ENCODE measurements around the gene ICAM2.

DNA sequence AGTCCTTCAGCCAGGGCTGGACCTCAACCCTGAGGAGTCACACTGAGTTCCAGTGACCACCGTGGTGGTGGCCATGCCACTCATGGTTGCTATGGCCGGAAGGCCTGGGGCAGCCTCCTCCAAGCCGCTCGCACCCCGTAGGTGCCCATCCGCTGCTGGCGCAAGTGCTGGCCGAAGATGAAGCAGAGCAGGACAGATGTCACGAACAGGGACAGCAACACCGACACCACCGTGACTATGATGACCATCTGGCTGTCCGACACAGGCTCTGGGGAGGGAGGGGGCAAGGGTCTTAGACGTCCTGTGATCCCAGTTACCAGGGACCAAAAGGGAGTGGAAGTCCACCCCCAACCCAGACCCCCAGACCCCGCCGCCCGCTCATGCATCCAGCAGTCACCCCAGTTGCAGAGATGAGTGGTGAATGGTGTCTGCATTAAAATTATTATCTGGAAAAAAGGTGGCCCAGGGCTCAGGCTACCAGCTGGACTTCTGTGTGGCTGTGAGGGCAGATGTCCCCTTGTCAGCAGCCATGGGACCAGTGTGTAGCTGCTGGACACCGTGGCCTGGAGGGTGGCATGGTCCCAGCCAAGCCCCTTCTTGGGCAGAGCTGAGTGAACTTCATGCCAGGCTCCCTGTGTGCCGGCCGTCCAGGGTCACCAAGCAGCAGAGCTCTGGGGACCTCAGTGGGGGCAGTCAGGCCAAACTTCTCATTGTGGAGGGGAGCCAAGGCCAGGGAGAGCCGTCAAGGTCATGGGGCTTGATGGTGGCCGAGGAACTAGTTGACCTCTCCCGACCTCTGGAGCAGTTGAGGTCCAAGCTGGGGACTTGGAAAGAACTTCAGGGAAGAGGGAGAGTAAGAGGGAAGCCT, 17.5 kb downstream of the ICAM2 start:
- TF ChIP-seq TAF1 (IDR thresholded peaks at IDR 0.05; ENCODE audit: borderline replicate concordance, low read depth, low read length) (no peak), POLR2AphosphoS5 (IDR thresholded peaks at IDR 0.05; ENCODE audit: low read depth, low read length) (no peak), MXI1 (IDR thresholded peaks at IDR 0.05; ENCODE audit: low read depth, low read length) (no peak), EZH2phosphoT487 (IDR thresholded peaks at IDR 0.05; ENCODE audit: borderline replicate concordance, low read depth) (no peak), FOXM1 (IDR thresholded peaks at IDR 0.05; ENCODE audit: low read depth) (no peak)
- TF ChIP-seq, protein P1, sequence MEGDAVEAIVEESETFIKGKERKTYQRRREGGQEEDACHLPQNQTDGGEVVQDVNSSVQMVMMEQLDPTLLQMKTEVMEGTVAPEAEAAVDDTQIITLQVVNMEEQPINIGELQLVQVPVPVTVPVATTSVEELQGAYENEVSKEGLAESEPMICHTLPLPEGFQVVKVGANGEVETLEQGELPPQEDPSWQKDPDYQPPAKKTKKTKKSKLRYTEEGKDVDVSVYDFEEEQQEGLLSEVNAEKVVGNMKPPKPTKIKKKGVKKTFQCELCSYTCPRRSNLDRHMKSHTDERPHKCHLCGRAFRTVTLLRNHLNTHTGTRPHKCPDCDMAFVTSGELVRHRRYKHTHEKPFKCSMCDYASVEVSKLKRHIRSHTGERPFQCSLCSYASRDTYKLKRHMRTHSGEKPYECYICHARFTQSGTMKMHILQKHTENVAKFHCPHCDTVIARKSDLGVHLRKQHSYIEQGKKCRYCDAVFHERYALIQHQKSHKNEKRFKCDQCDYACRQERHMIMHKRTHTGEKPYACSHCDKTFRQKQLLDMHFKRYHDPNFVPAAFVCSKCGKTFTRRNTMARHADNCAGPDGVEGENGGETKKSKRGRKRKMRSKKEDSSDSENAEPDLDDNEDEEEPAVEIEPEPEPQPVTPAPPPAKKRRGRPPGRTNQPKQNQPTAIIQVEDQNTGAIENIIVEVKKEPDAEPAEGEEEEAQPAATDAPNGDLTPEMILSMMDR (IDR thresholded peaks at IDR 0.05) = no peak
- TF ChIP-seq, protein P2, sequence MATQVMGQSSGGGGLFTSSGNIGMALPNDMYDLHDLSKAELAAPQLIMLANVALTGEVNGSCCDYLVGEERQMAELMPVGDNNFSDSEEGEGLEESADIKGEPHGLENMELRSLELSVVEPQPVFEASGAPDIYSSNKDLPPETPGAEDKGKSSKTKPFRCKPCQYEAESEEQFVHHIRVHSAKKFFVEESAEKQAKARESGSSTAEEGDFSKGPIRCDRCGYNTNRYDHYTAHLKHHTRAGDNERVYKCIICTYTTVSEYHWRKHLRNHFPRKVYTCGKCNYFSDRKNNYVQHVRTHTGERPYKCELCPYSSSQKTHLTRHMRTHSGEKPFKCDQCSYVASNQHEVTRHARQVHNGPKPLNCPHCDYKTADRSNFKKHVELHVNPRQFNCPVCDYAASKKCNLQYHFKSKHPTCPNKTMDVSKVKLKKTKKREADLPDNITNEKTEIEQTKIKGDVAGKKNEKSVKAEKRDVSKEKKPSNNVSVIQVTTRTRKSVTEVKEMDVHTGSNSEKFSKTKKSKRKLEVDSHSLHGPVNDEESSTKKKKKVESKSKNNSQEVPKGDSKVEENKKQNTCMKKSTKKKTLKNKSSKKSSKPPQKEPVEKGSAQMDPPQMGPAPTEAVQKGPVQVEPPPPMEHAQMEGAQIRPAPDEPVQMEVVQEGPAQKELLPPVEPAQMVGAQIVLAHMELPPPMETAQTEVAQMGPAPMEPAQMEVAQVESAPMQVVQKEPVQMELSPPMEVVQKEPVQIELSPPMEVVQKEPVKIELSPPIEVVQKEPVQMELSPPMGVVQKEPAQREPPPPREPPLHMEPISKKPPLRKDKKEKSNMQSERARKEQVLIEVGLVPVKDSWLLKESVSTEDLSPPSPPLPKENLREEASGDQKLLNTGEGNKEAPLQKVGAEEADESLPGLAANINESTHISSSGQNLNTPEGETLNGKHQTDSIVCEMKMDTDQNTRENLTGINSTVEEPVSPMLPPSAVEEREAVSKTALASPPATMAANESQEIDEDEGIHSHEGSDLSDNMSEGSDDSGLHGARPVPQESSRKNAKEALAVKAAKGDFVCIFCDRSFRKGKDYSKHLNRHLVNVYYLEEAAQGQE (IDR thresholded peaks at IDR 0.05; ENCODE audit: low read depth, low read length) = no peak
- TF ChIP-seq, protein P3, sequence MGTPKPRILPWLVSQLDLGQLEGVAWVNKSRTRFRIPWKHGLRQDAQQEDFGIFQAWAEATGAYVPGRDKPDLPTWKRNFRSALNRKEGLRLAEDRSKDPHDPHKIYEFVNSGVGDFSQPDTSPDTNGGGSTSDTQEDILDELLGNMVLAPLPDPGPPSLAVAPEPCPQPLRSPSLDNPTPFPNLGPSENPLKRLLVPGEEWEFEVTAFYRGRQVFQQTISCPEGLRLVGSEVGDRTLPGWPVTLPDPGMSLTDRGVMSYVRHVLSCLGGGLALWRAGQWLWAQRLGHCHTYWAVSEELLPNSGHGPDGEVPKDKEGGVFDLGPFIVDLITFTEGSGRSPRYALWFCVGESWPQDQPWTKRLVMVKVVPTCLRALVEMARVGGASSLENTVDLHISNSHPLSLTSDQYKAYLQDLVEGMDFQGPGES (IDR thresholded peaks at IDR 0.05; ENCODE audit: low read depth, low read length) = no peak
- TF ChIP-seq, protein P4, sequence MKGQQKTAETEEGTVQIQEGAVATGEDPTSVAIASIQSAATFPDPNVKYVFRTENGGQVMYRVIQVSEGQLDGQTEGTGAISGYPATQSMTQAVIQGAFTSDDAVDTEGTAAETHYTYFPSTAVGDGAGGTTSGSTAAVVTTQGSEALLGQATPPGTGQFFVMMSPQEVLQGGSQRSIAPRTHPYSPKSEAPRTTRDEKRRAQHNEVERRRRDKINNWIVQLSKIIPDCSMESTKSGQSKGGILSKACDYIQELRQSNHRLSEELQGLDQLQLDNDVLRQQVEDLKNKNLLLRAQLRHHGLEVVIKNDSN (IDR thresholded peaks at IDR 0.05; ENCODE audit: borderline replicate concordance, low read depth) = no peak

Data from SK-N-SH (cell line).